SJSA1 (cell line): ENCODE data around the gene PPP2R5E. TPM values are rescaled to one million over a fixed set of nuclear protein-coding genes. Genes with fewer than 3 reads are reported as not detected.

Source experiments
- DNase-seq, 2 experiments: peaks; one replicate each; pipeline ENCODE4 v3.0.0-alpha.2; 2015 to 2020; ENCODE audit warnings: low spot score in 2 of 2, low read depth in 1 of 2
- H3K27ac ChIP-seq: fragments of 250-450 bp; sonication (Bioruptor Pico); 2 replicates; pipeline ENCODE4 v1.5.1; 2020; ENCODE audit warnings: mild to moderate bottlenecking, moderate library complexity
- H3K27me3 ChIP-seq: fragments of 250-450 bp; sonication (Bioruptor Pico); replicated peaks from 2 replicates; pipeline ENCODE4 v1.5.1; 2020; ENCODE audit warnings: mild to moderate bottlenecking, moderate library complexity
- H3K36me3 ChIP-seq: fragments of 250-450 bp; sonication (Bioruptor Pico); 2 replicates; pipeline ENCODE4 v1.5.1; 2020; ENCODE audit warnings: mild to moderate bottlenecking
- H3K4me1 ChIP-seq: fragments of 250-450 bp; sonication (Bioruptor Pico); replicated peaks from 2 replicates; pipeline ENCODE4 v1.6.1; 2021; ENCODE audit warnings: mild to moderate bottlenecking
- H3K4me3 ChIP-seq: fragments of 250-450 bp; sonication (Bioruptor Pico); 2 replicates; pipeline ENCODE4 v1.5.1; 2020; ENCODE audit warnings: mild to moderate bottlenecking
- H3K9me3 ChIP-seq: fragments of 250-450 bp; sonication (Bioruptor Pico); replicated peaks from 2 replicates; pipeline ENCODE4 v1.5.1; 2020; ENCODE audit warnings: mild to moderate bottlenecking
- total RNA-seq: library from RNA; depleted of rRNA; stranded (reverse); fragments of >200 nt; shearing (Covaris generic); gene quantifications from 2 replicates; pipeline ENCODE4 v1.2.3, GENCODE V29; 2014

The PPP2R5E gene
- total RNA-seq, 1 experiment from 2014 or later = 15.6 TPM

DNA sequence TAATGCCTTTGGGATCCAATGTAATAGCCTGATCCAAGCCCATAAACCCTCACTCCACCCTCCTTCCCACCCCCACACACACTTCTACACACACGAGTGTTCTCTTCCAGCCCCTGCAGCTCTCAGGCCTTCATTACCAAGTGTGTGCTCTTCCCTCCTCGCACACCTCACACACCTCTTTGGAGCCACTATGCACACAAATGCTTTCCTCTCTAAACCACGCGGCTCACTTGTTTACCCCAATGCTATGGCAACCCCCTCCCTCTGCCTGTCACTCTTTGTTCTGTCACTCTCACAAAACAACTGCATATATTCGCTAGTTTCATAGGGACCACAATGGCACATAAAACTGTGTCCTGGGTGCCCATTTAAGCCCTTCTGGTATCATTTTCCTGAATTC is 35.1 kb downstream of the PPP2R5E start:
- DNase-seq = no peak
- Histone ChIP-seq H3K4me1 (0 out of 2 replicates have a peak, but pooled peaks cover 2% of the 10 kb centered on the region), H3K4me3 (no peak overlapping the region), H3K9me3 (no peaks in the 10 kb centered on the region), H3K27me3 (no peaks in the 10 kb centered on the region), H3K36me3 (0 out of 2 replicates have a peak, but pooled peaks cover 3% of the 10 kb centered on the region), H3K27ac (no peak overlapping the region)

DNA sequence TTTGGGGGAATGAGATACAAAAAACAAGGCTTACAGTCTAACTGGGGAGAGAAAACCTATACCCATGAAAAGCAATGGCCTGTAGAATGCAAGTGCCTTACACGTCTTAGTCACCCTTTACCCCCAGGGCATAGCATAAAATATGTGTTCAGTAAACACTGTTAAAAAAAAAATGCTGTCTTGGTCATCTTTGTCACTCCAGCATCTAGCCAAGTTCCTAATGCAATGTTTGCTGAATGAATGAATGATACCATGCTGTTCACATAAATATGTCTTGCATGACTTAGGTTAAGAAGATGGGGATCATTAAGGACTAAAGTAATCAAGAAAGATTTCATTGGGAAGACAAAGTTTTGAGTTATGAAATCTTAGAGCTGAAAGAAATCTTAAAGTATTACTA is 38.5 kb downstream of the PPP2R5E start:
- Histone ChIP-seq H3K4me1 (0 out of 2 replicates have a peak, but pooled peaks cover 2% of the 10 kb centered on the region), H3K9me3 (no peaks in the 10 kb centered on the region), H3K27ac (no peak overlapping the region), H3K27me3 (no peaks in the 10 kb centered on the region), H3K4me3 (no peak overlapping the region), H3K36me3 (0 out of 2 replicates have a peak, but pooled peaks cover 2% of the 10 kb centered on the region)
- DNase-seq = no peak

DNA sequence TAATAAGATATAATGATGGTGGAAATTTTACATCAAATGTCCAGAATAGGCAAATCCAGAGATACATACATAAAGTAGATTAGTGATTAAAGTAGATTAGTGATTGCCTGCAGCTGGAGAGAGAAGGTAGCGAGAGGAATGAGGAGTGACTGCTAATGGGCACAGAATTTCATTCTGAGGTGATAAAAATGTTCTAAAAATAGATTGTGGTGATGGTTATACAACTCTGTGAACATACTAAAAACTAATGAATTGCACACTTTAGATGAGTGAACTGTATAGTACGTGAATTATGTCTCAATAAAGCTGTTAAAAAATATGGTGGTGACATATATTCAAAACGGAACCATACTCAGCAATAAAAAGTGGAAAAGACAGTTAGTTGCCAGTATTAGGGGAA is 41.7 kb downstream of the PPP2R5E start:
- Histone ChIP-seq H3K27ac (no peak overlapping the region), H3K4me1 (0 out of 2 replicates have a peak, but pooled peaks cover 2% of the 10 kb centered on the region), H3K4me3 (no peak overlapping the region), H3K27me3 (no peaks in the 10 kb centered on the region), H3K36me3 (no peaks in the 10 kb centered on the region; the same call in 1 of the 2 replicates), H3K9me3 (no peaks in the 10 kb centered on the region)
- no peak for DNase-seq

DNA sequence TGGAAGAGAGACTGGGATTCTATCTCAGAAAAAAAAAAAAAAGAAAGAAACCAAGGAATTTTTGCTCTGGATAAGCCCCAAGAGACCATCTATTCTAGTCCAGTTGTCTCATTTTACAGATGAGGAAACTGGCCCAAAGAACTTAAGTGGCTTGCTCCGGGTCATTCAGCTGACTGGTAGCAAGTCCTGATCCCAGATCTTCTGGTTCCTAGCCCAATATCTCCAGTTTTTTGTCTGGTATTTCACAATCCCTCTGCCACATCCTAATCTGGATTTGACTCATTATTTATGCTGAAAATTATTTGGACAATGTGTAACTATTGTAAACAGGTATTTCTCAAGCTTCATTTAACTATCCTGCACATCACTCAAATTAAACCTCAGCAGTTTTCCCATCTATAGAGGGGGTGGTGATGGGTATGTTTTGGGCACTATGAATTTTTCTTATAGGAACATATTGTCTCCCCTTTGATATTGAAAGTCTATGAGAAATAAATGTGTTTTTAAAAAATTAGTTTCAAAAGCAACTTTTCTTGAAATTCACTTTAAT is 43.4 kb downstream of the PPP2R5E start:
- Histone ChIP-seq H3K27ac (no peak overlapping the region), H3K4me3 (no peak overlapping the region), H3K4me1 (0 out of 2 replicates have a peak, but pooled peaks cover 2% of the 10 kb centered on the region), H3K27me3 (no peaks in the 10 kb centered on the region), H3K36me3 (no peaks in the 10 kb centered on the region; the same call in 1 of the 2 replicates), H3K9me3 (no peaks in the 10 kb centered on the region)
- no peak for DNase-seq

DNA sequence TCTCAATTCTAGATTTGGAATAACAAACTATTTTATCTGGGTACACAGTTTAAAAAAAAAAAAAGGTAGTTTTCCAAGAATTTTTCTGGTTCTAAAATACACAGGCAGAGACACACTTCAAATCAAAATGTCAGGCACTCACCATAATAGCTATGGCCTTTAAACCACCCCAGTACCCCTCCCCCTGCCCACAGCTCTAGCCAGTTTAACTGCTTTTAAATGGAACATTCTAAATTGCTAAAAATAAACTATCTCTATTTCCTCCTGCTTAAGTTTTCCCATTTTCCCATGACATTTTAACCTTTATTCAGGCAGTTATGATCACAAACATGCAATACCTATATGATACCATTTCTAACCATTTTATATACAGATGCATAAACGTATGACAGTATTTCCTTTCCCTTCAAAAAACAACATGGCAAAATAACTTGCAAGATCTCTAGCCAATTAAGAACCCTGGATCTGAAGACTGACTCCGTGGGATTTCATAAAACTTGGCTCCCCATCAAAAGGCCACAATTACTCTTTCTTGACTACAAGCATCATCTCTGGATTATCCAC is 46.3 kb downstream of the PPP2R5E start:
- H3K27me3 ChIP-seq = no peaks in the 10 kb centered on the region
- H3K4me3 ChIP-seq = no peak overlapping the region
- no peaks in the 10 kb centered on the region for H3K9me3 ChIP-seq
- H3K36me3 ChIP-seq = no peaks in the 10 kb centered on the region; the same call in 1 of the 2 replicates
- no peak overlapping the region for H3K27ac ChIP-seq
- peaks cover 7% of the 10 kb centered on the region for H3K4me1 ChIP-seq
- DNase-seq = no peak

DNA sequence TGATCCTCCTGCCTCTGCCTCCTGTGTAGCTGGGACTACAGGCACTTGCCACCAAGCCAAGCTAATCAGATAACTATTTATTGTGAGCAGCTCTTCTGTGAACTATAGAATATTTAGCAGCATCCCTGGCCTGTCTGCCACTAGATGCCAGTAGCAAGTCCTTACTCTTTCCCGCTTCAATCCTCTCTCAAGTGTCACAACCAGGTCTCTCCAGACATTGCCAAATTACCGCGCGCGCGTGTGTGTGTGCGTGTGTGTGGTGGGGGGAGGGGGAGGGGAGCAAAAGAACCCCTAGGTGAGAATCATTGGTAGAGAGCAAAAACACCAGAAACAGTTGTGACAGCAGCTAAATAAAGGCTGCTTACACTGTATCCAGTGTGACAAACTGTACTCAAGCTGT is 49.9 kb downstream of the PPP2R5E start:
- Histone ChIP-seq H3K27ac (no peak overlapping the region), H3K9me3 (no peaks in the 10 kb centered on the region), H3K27me3 (no peaks in the 10 kb centered on the region), H3K36me3 (no peaks in the 10 kb centered on the region; the same call in 1 of the 2 replicates), H3K4me3 (no peak overlapping the region), H3K4me1 (peaks cover 7% of the 10 kb centered on the region)
- DNase-seq = no peak

DNA sequence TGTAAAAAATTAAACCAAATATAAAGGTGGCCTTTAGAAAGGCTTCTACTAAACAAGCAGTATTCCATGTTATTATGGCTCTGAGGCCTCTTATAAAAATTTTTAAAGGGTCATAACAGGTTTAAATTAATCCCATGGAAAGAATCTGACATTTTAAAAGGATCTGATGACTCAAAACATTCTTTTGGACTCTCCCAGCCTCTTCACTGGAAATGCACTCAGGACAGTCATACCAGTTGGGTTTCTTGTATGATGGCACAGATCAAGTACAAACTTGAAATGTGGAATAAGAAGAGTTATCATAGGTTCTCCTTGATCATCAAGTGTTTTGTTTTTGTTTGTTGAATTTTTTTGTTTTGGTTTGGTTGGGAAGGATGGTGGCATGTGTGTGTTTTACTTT is 50.8 kb downstream of the PPP2R5E start:
- no peak overlapping the region for H3K27ac ChIP-seq
- H3K4me3 ChIP-seq = no peak overlapping the region
- DNase-seq = no peak
- no peaks in the 10 kb centered on the region; the same call in 1 of the 2 replicates for H3K36me3 ChIP-seq
- H3K27me3 ChIP-seq = no peaks in the 10 kb centered on the region
- peaks cover 7% of the 10 kb centered on the region for H3K4me1 ChIP-seq
- H3K9me3 ChIP-seq = no peaks in the 10 kb centered on the region

DNA sequence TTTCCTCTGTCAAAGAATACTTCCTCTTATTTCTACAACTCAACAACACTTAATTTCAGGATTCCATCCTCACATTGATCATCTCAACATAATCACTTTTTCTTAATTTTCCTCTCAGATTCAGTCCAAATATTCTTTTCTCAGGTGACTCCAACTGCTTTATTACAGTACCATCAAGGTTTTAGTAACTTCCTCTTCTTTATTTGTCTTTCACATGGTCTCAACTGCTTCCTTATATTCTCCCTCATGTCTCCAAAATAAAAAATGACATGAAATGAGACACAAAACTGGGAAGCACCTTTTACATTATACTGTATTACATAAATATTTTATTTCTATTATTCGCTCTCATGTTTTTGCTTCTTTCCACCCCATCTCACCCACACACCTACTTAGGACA is 55.5 kb downstream of the PPP2R5E start:
- no peaks in the 10 kb centered on the region for H3K36me3 ChIP-seq
- no peak for DNase-seq
- H3K4me3 ChIP-seq = no peak overlapping the region
- H3K27ac ChIP-seq = no peak overlapping the region
- no peaks in the 10 kb centered on the region for H3K9me3 ChIP-seq
- no peaks in the 10 kb centered on the region for H3K27me3 ChIP-seq
- H3K4me1 ChIP-seq = peaks cover 6% of the 10 kb centered on the region

DNA sequence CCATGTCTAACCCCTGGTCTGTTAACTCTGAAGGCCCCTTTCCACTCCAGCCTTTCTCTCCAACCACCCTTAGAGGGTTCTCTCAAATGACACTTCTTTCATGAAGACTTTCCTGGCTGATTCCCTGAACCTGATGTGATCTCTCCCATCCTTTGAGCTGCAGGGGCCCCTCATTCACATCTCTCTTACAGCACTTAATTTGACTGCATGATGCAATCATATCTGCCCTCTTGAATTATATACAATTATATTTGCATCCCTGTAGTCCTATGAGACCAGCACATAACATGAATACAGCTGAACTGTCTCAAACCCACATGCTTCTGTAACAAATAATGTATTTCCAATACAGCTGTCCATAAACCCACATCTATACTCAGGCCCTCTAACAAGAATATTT is 56.4 kb downstream of the PPP2R5E start:
- no peaks in the 10 kb centered on the region for H3K27me3 ChIP-seq
- no peaks in the 10 kb centered on the region for H3K36me3 ChIP-seq
- H3K4me3 ChIP-seq = no peak overlapping the region
- DNase-seq = no peak
- H3K4me1 ChIP-seq = peaks cover 8% of the 10 kb centered on the region; the same call in 1 of the 2 replicates
- no peak overlapping the region for H3K27ac ChIP-seq
- no peaks in the 10 kb centered on the region for H3K9me3 ChIP-seq

DNA sequence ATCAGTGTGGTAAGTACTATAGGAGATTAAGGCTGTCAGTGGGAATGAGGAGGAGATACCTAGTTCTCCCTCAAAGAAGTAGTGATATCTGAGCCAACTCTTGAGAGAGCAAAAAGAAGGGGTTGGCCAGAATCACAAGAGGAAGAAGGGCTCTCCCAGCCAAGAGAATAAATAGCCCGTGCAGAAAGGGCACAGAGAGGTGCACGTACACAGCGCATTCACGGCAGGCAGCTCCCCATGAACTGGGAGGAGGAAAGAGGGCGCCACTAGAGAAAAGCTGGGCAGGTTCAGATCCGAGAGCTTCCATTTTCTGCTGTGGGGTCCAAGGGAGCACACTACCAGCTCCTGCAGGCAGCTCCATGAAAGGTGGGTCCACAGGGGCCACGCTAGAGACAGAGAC is 59.9 kb downstream of the PPP2R5E start:
- no peak overlapping the region for H3K27ac ChIP-seq
- DNase-seq = no peak
- no peaks in the 10 kb centered on the region for H3K9me3 ChIP-seq
- H3K4me3 ChIP-seq = no peak overlapping the region
- no peaks in the 10 kb centered on the region for H3K27me3 ChIP-seq
- no peaks in the 10 kb centered on the region for H3K36me3 ChIP-seq
- peaks cover 8% of the 10 kb centered on the region; the same call in 1 of the 2 replicates for H3K4me1 ChIP-seq

DNA sequence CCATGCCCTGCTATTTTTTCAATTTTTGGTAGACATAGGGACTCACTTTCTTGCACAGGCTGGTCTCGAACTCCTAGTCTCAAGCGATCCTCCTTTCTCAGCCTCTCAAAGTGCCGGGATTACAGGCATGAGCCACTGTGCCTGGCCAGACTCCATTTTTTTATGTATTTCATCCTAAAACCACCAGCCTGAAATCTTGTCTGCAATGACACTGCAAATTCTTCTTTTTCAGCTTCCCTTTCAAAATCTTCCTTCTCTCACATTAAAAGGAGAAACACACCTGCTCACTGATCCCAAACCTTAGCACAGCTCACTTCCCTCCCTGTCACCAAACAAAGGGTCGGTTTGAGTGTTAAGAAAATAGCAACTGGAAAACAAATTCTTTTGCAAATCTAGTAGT is 62.6 kb downstream of the PPP2R5E start:
- Histone ChIP-seq H3K36me3 (no peaks in the 10 kb centered on the region), H3K4me1 (peaks cover 8% of the 10 kb centered on the region; the same call in 1 of the 2 replicates), H3K4me3 (no peak overlapping the region), H3K27me3 (no peaks in the 10 kb centered on the region), H3K27ac (no peak overlapping the region), H3K9me3 (no peaks in the 10 kb centered on the region)
- DNase-seq = no peak

DNA sequence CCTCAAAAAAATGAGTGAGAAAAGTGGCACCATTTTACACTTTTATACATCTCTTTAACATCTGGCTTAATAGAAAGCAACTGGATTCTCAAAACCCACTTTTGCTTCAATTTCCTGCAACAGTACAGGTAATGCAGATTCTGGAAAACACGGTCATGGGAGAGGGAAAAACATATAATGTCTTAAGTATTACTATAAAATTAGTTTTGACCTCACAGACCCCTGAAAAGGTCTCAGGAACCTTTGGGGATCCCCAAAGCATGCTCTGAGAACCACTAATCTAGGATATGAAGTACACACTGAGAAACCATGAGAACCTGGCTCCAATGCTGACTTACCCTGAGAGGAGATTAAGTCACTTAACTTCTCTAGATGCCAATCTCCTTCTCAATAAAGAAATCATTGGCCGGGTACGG is 64.7 kb downstream of the PPP2R5E start:
- DNase-seq = no peak
- no peak overlapping the region for H3K27ac ChIP-seq
- no peak overlapping the region for H3K4me3 ChIP-seq
- no peaks in the 10 kb centered on the region for H3K9me3 ChIP-seq
- peaks cover 8% of the 10 kb centered on the region; the same call in 1 of the 2 replicates for H3K4me1 ChIP-seq
- no peaks in the 10 kb centered on the region for H3K36me3 ChIP-seq
- no peaks in the 10 kb centered on the region for H3K27me3 ChIP-seq

DNA sequence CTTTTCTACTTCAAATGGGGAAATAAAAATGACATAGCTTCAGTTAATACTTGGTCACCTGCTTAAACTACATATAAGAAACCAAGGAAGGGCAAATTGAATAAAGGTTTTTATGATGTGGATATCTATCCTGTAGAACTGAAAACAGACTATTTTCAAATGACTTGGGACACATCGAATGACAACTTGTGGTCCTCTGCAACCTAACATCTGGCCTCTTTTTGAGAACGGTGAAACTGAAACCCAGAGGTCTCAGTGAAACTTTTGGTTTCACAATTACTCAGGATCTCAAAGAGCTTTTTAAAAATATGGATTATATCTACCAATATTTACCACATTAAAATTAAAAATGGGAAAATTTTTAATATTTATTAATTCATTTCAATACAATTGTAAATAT is 65.2 kb downstream of the PPP2R5E start:
- Histone ChIP-seq H3K4me3 (no peak overlapping the region), H3K9me3 (no peaks in the 10 kb centered on the region), H3K27ac (no peak overlapping the region), H3K27me3 (no peaks in the 10 kb centered on the region), H3K36me3 (no peaks in the 10 kb centered on the region), H3K4me1 (peaks cover 8% of the 10 kb centered on the region; the same call in 1 of the 2 replicates)
- DNase-seq = no peak

DNA sequence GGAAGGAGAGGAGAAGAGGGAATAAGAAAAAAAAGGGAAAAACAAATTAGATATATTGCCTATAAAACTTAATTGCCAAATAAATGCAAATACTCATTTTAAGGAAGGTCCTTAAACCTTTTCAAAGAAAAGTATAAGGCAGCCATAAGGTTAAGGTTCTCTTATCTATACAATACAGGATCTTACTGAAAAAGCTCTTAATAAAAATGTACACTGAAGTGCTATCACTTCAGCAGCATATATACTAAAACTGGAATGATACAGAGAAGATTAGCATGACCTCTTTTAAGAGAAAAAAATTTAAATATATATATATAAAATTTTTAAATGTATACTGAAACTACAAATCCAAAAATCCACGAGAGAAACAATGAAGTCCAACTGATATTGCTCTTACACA is 65.6 kb downstream of the PPP2R5E start:
- Histone ChIP-seq H3K4me1 (peaks cover 6% of the 10 kb centered on the region; the same call in 1 of the 2 replicates), H3K27ac (no peak overlapping the region), H3K4me3 (no peak overlapping the region), H3K27me3 (no peaks in the 10 kb centered on the region), H3K9me3 (no peaks in the 10 kb centered on the region), H3K36me3 (no peaks in the 10 kb centered on the region)
- no peak for DNase-seq
